K562 (cell line): Measurements from ENCODE around the gene GLYATL3. TPM values are rescaled to one million over a fixed set of nuclear protein-coding genes. Genes with fewer than 3 reads are reported as not detected.

Experiments used
- ARHGAP35 ChIP-seq: fragments of 450-650 bp; IDR thresholded peaks from 2 replicates; pipeline ENCODE4 v1.6.1; 2018; ENCODE audit not compliant: partially characterized antibody
- BMI1 ChIP-seq: fragments of 150-350 bp; IDR thresholded peaks from 2 replicates; pipeline ENCODE4 v1.6.1; 2014; ENCODE audit warnings: low read length
- CBFA2T2 ChIP-seq: fragments of 450-650 bp; conservative IDR thresholded peaks from 2 replicates; pipeline ENCODE4 v1.6.1; 2017; ENCODE audit warnings: mild to moderate bottlenecking
- CGGBP1 ChIP-seq: fragments of 250-450 bp; sonication (Bioruptor Pico); IDR thresholded peaks from 2 replicates; pipeline ENCODE4 v1.9.0; 2021; ENCODE audit warnings: mild to moderate bottlenecking
- CREM ChIP-seq: IDR thresholded peaks from 2 replicates; pipeline ENCODE4 v1.6.1; 2014; ENCODE audit warnings: antibody characterized with exemption, low read depth
- EP300 ChIP-seq: IDR thresholded peaks from 2 replicates; pipeline ENCODE4 v1.6.1; 2012; ENCODE audit warnings: low read length, improper control_type of control experiment
- FOXM1 ChIP-seq, 2 experiments: fragments of 450-650 bp in 1 of 2; sonication (generic) in 1 of 2; formaldehyde crosslinking in 1 of 2; IDR thresholded peaks; 2 replicates each; pipeline versions ENCODE4 v1.6.1 to v1.9.0; 2017 to 2022; ENCODE audit warnings: low read depth in 2 of 2, mild to moderate bottlenecking in 2 of 2, missing genetic modification reagents in 1 of 2, moderate library complexity in 1 of 2
- HEY1 ChIP-seq: fragments of 250-450 bp; sonication (Bioruptor Pico); IDR thresholded peaks from 2 replicates; pipeline ENCODE4 v1.5.0; 2020; ENCODE audit warnings: mild to moderate bottlenecking, moderate library complexity, borderline replicate concordance
- KDM1A ChIP-seq, 2 experiments: fragments of 450-650 bp; IDR thresholded peaks; 2 replicates each; pipeline ENCODE4 v1.6.1; 2016; ENCODE audit warnings: mild to moderate bottlenecking in 2 of 2
- MCM3 ChIP-seq: fragments of 450-650 bp; IDR thresholded peaks from 2 replicates; pipeline ENCODE4 v1.6.1; 2016
- PPARD ChIP-seq: fragments of 250-450 bp; sonication (Bioruptor Pico); IDR thresholded peaks from 2 replicates; pipeline ENCODE4 v1.8.0; 2022; ENCODE audit warnings: inconsistent platforms, mild to moderate bottlenecking, moderate library complexity
- SMAD1 ChIP-seq: fragments of 150-350 bp; IDR thresholded peaks from 2 replicates; pipeline ENCODE4 v1.6.1; 2014; ENCODE audit warnings: low read length, low read depth; ENCODE audit not compliant: partially characterized antibody
- SMAD4 ChIP-seq: fragments of 250-450 bp; sonication (Bioruptor Pico); conservative IDR thresholded peaks from 2 replicates; pipeline ENCODE4 v1.8.0; 2021; ENCODE audit warnings: inconsistent platforms, mild to moderate bottlenecking, moderate library complexity
- SMC3 ChIP-seq: conservative IDR thresholded peaks from 2 replicates; pipeline ENCODE4 v1.6.1; 2011; ENCODE audit warnings: low read depth, low read length, improper control_type of control experiment; ENCODE audit not compliant: insufficient read depth
- STAT5A ChIP-seq: IDR thresholded peaks from 2 replicates; pipeline ENCODE4 v1.6.1; 2012; ENCODE audit warnings: low read length, inconsistent platforms, borderline replicate concordance
- TGIF2 ChIP-seq: sonication (generic); formaldehyde crosslinking; IDR thresholded peaks from 2 replicates; pipeline ENCODE4 v1.8.1; 2022; ENCODE audit warnings: mild to moderate bottlenecking, missing genetic modification reagents, moderate library complexity
- ZNF23 ChIP-seq: fragments of 250-450 bp; sonication (Bioruptor Pico); IDR thresholded peaks from 2 replicates; pipeline ENCODE4 v1.4.0; 2020; ENCODE audit warnings: mild to moderate bottlenecking
- ZNF274 ChIP-seq: IDR thresholded peaks from 2 replicates; pipeline ENCODE4 v1.6.1; 2011; ENCODE audit warnings: low read depth, mild to moderate bottlenecking, low read length, moderate library complexity, borderline replicate concordance
- ZNF41 ChIP-seq: fragments of 250-450 bp; sonication (Bioruptor Pico); conservative IDR thresholded peaks from 2 replicates; pipeline ENCODE4 v1.4.0; 2020; ENCODE audit warnings: mild to moderate bottlenecking
- ZNF512 ChIP-seq: IDR thresholded peaks from 2 replicates; pipeline ENCODE4 v1.6.1; 2016; ENCODE audit warnings: missing genetic modification characterization, missing compliant biosample characterization
- ZNF668 ChIP-seq: fragments of 250-450 bp; sonication (Bioruptor Pico); IDR thresholded peaks from 2 replicates; pipeline ENCODE4 v1.8.0; 2022; ENCODE audit warnings: mild to moderate bottlenecking, inconsistent platforms
- ZNF79 ChIP-seq: fragments of 250-450 bp; sonication (Bioruptor Pico); IDR thresholded peaks from 2 replicates; pipeline ENCODE4 v1.4.0; 2020; ENCODE audit warnings: low read depth, mild to moderate bottlenecking, moderate library complexity
- polyA plus RNA-seq, 8 experiments: library from polyadenylated mRNA; depleted of rRNA in 4 of 8; stranded (reverse) in 5 of 8; unstranded in 3 of 8; fragments of >200 nt; fragmentation: Nextera tagmentation in 2 of 8; fragmentation: Illumina TruSeq in 1 of 8; extraction: Ambion mirVana in 2 of 8; extraction: Trizol in 1 of 8; gene quantifications; 2 replicates each; pipeline versions ENCODE4 v1.2.1 to v1.2.3, GENCODE V29; 2011 to 2014; ENCODE audit warnings: inconsistent platforms in 1 of 8, missing spikeins in 1 of 8
- total RNA-seq, 7 experiments: library from RNA; depleted of rRNA in 6 of 7; stranded (reverse); fragments of >200 nt in 6 of 7; fragmentation: Illumina TruSeq in 2 of 7; extraction: Trizol in 2 of 7; gene quantifications; 2 replicates each; pipeline versions ENCODE4 v1.2.1 to v1.2.3, GENCODE V29; 2011 to 2021; ENCODE audit warnings: low replicate concordance in 1 of 7
- TF ChIP-seq, protein P1 (sequence below): sonication (generic); formaldehyde crosslinking; IDR thresholded peaks from 2 replicates; pipeline ENCODE4 v1.8.1; 2023; ENCODE audit warnings: mild to moderate bottlenecking, missing genetic modification reagents
- TF ChIP-seq, protein P2 (sequence below), 2 experiments: fragments of 450-650 bp; conservative IDR thresholded peaks; 2 replicates each; pipeline ENCODE4 v1.6.1; 2017; ENCODE audit warnings: mild to moderate bottlenecking in 2 of 2, moderate library complexity in 2 of 2

The GLYATL3 gene
- total and polyA plus RNA-seq, 9 of the 15 experiments (the other 6 are each of a cell fraction or from before 2014, with no cell fraction given): not detected

DNA sequence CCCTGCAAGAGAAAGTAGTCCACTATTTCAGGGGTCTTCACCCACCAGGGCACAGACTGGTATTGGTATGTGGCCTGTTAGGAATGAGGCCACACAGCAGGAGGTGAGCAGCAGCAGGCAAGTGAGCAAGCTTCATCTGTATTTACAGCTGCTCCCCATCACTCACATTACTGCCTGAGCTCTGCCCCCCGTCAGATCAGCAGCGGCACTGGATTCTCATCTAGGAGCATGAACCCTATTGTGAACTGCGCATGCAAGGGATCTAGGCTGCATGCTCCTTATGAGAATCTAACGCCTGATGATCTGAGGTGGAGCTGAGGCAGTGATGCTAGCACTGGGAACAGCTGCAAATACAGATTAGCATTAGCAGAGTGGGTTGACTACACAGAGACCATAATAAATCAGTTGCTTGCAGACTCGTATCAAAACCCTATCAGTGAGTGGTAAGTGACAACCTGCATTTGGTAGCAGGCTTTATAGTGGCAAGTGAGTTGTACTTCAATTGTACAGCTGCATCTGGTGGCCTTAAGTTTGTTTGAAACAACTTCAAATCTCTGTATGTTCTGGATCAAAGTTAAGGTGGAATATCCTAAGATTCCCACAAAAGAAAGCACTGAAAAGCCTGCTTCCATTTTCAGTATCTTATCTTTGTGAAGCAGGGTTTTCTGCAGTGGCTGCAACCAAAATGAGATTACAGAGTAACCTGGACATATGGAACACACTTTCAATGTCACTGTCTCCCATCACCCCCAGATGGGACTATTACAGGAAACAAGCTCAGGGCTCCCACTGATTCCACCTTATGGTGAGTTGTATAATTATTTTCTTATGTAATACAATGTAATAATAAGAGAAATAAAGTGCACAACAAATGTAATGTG lies 63.5 kb downstream of the GLYATL3 start (continued):
- TF ChIP-seq, protein P1, sequence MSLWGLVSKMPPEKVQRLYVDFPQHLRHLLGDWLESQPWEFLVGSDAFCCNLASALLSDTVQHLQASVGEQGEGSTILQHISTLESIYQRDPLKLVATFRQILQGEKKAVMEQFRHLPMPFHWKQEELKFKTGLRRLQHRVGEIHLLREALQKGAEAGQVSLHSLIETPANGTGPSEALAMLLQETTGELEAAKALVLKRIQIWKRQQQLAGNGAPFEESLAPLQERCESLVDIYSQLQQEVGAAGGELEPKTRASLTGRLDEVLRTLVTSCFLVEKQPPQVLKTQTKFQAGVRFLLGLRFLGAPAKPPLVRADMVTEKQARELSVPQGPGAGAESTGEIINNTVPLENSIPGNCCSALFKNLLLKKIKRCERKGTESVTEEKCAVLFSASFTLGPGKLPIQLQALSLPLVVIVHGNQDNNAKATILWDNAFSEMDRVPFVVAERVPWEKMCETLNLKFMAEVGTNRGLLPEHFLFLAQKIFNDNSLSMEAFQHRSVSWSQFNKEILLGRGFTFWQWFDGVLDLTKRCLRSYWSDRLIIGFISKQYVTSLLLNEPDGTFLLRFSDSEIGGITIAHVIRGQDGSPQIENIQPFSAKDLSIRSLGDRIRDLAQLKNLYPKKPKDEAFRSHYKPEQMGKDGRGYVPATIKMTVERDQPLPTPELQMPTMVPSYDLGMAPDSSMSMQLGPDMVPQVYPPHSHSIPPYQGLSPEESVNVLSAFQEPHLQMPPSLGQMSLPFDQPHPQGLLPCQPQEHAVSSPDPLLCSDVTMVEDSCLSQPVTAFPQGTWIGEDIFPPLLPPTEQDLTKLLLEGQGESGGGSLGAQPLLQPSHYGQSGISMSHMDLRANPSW (CRISPR knock-in tag): no peak
- no peak for TF ChIP-seq PPARD (CRISPR knock-in tag)
- TF ChIP-seq SMC3: no peak
- 0 out of 2 replicates have a peak, but pooled peaks have one; percentile 26 for TF ChIP-seq SMAD4
- no peak for TF ChIP-seq ZNF79 (CRISPR knock-in tag)
- TF ChIP-seq EP300: no peak
- TF ChIP-seq ZNF41 (CRISPR knock-in tag): no peak
- peak; percentile 23; the same call in 1 of the 2 replicates for TF ChIP-seq FOXM1 (IDR thresholded peaks at IDR 0.05; ENCODE audit: low read depth)
- no peak for TF ChIP-seq FOXM1 (CRISPR knock-in tag; IDR thresholded peaks at IDR 0.05; ENCODE audit: low read depth)
- TF ChIP-seq CBFA2T2: peak; percentile 67
- TF ChIP-seq KDM1A (IDR thresholded peaks at IDR 0.05): peak; percentile 55 to 56
- no peak for TF ChIP-seq ZNF512 (tag)
- TF ChIP-seq HEY1 (CRISPR knock-in tag): no peak
- no peak for TF ChIP-seq CGGBP1 (CRISPR knock-in tag)
- TF ChIP-seq ZNF274: no peak
- TF ChIP-seq CREM: no peak
- no peak for TF ChIP-seq ZNF23
- TF ChIP-seq, protein P2, sequence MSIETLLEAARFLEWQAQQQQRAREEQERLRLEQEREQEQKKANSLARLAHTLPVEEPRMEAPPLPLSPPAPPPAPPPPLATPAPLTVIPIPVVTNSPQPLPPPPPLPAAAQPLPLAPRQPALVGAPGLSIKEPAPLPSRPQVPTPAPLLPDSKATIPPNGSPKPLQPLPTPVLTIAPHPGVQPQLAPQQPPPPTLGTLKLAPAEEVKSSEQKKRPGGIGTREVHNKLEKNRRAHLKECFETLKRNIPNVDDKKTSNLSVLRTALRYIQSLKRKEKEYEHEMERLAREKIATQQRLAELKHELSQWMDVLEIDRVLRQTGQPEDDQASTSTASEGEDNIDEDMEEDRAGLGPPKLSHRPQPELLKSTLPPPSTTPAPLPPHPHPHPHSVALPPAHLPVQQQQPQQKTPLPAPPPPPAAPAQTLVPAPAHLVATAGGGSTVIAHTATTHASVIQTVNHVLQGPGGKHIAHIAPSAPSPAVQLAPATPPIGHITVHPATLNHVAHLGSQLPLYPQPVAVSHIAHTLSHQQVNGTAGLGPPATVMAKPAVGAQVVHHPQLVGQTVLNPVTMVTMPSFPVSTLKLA (conservative IDR thresholded peaks at IDR 0.05): no peak
- no peak for TF ChIP-seq SMAD1
- no peak for TF ChIP-seq BMI1
- no peak for TF ChIP-seq MCM3
- TF ChIP-seq TGIF2 (CRISPR knock-in tag): no peak
- no peak for TF ChIP-seq ZNF668 (CRISPR knock-in tag)
- TF ChIP-seq STAT5A: peak; percentile 41; the same call in 1 of the 2 replicates
- no peak for TF ChIP-seq ARHGAP35
